Measurements from ENCODE around the gene GUCD1.

- TF ChIP-seq POLR2A (IDR thresholded peaks at IDR 0.05) (no peak), POLR2AphosphoS5 (IDR thresholded peaks at IDR 0.05) (no peak), EP300 (IDR thresholded peaks at IDR 0.05; ENCODE audit: low read depth) (no peak)
- TF ChIP-seq, protein P1, sequence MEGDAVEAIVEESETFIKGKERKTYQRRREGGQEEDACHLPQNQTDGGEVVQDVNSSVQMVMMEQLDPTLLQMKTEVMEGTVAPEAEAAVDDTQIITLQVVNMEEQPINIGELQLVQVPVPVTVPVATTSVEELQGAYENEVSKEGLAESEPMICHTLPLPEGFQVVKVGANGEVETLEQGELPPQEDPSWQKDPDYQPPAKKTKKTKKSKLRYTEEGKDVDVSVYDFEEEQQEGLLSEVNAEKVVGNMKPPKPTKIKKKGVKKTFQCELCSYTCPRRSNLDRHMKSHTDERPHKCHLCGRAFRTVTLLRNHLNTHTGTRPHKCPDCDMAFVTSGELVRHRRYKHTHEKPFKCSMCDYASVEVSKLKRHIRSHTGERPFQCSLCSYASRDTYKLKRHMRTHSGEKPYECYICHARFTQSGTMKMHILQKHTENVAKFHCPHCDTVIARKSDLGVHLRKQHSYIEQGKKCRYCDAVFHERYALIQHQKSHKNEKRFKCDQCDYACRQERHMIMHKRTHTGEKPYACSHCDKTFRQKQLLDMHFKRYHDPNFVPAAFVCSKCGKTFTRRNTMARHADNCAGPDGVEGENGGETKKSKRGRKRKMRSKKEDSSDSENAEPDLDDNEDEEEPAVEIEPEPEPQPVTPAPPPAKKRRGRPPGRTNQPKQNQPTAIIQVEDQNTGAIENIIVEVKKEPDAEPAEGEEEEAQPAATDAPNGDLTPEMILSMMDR (IDR thresholded peaks at IDR 0.05), result no peak
These were observed 36.0 kb downstream of the GUCD1 start for GRCh38 chr22:24518771-24519485.
